ENCODE results near the gene LSM7.

GRCh38 chr19:2315121-2315817 lies 13.1 kb downstream of the LSM7 start:
- TF ChIP-seq CTCF (IDR thresholded peaks at IDR 0.05), result no peak
- no peak for TF ChIP-seq POLR2A (IDR thresholded peaks at IDR 0.05)
- TF ChIP-seq POLR2AphosphoS5 (IDR thresholded peaks at IDR 0.05), result no peak
